Body of pancreas (tissue), 4 donors: ENCODE measurements around the gene TARS3. TPM values are rescaled to one million over a fixed set of nuclear protein-coding genes. Genes with fewer than 3 reads are reported as not detected.
A peak's percentile ranks its signal among the peaks of the same experiment; 100 is the strongest.

Experiments used
- ATAC-seq: fragments of 150-250 bp; one replicate; pipeline ENCODE4 v1.9.1; 2016
- DNase-seq, 4 donors: peaks; one replicate each; pipeline ENCODE4 v3.0.0-alpha.2; 2019
- H3K27ac ChIP-seq, 4 donors: fragments of 200-600 bp; sonication (generic); 1 replicate in 3 of 4; 2 replicates in 1 of 4; pipeline versions ENCODE4 v1.5.1 to v1.6.1; 2016 to 2019; ENCODE audit warnings: mild to moderate bottlenecking in 1 of 4, mixed read lengths in 1 of 4, moderate library complexity in 1 of 4
- H3K27me3 ChIP-seq, 2 donors: fragments of 200-600 bp; sonication (generic); one replicate each; pipeline ENCODE4 v1.6.0; 2016; ENCODE audit warnings: mild to moderate bottlenecking in 1 of 2
- H3K36me3 ChIP-seq, 2 donors: fragments of 200-600 bp; sonication (generic); replicated peaks in 1 of 2; 2 replicates each; pipeline ENCODE4 v1.5.1; 2016; ENCODE audit warnings: low read depth in 2 of 2; ENCODE audit not compliant: insufficient read depth in 1 of 2
- H3K4me1 ChIP-seq: fragments of 200-600 bp; sonication (generic); one replicate; pipeline ENCODE4 v1.6.0; 2016
- H3K4me3 ChIP-seq, 2 donors: fragments of 200-600 bp; sonication (generic); 1 replicate in 1 of 2; 2 replicates in 1 of 2; pipeline ENCODE4 v1.5.1; 2016 to 2019
- H3K9me3 ChIP-seq, 3 donors: fragments of 200-600 bp; sonication (generic); 1 replicate in 2 of 3; 2 replicates in 1 of 3; pipeline ENCODE4 v1.5.1; 2016
- CTCF ChIP-seq, 7 experiments: fragments of 450-650 bp in 4 of 7; fragments of 200-600 bp in 3 of 7; sonication (generic) in 3 of 7; IDR thresholded peaks; one replicate each; pipeline ENCODE4 v1.5.1; 2016 to 2019; ENCODE audit warnings: antibody characterized with exemption in 7 of 7
- POLR2A ChIP-seq, 3 donors: fragments of 450-650 bp; IDR thresholded peaks; one replicate each; pipeline ENCODE4 v1.6.1; 2016; ENCODE audit warnings: antibody characterized with exemption in 3 of 3, mild to moderate bottlenecking in 2 of 3
- WGBS, 2 donors: methylation state at CpG; one replicate each; pipeline ENCODE4 v1.1.5; 2017; 5-methylcytosine and 5-hydroxymethylcytosine counted together
- intact Hi-C: fragments of 100-400 bp; cut with DNase I; formaldehyde crosslinking; loops from one replicate; pipeline ENCODE4 v1.15.1; 2023
- total RNA-seq, 2 donors: library from RNA; depleted of rRNA; stranded (reverse); fragments of >200 nt; gene quantifications; one replicate each; pipeline ENCODE4 v1.1.0, GENCODE V29; 2016

TARS3 gene
- total RNA-seq, 2 donors from 2014 or later = 15.0 to 70.5 TPM

- no peak for TF ChIP-seq CTCF (IDR thresholded peaks at IDR 0.05)
- TF ChIP-seq POLR2A (IDR thresholded peaks at IDR 0.05) = no peak
- H3K4me1 ChIP-seq = peaks cover 33% of the 10 kb centered on the region
- WGBS, 2 donors = 88 to 94% methylated on average over 6 of the region's 6 CpGs
- DNase-seq = no peak
- H3K27me3 ChIP-seq = no peaks in the 10 kb centered on the region
- peaks cover 7 to 24% of the 10 kb centered on the region in 2 donors for H3K36me3 ChIP-seq
- intact Hi-C loops = no loop called here
- H3K27ac ChIP-seq = no peak overlapping the region
- H3K4me3 ChIP-seq = no peak overlapping the region
- no peaks in the 10 kb centered on the region for H3K9me3 ChIP-seq
- no peak for ATAC-seq
Measured at GRCh38 chr15:101648356-101648755, 75.9 kb downstream of the TARS3 start.

GRCh38 chr15:101647251-101647650 is 77.0 kb downstream of the TARS3 start:
- intact Hi-C loops = no loop called here
- ATAC-seq = no peak
- H3K4me1 ChIP-seq = peaks cover 27% of the 10 kb centered on the region
- no peak overlapping the region for H3K4me3 ChIP-seq
- no peak for DNase-seq
- peaks cover 7 to 24% of the 10 kb centered on the region in 2 donors for H3K36me3 ChIP-seq
- H3K27ac ChIP-seq = no peak overlapping the region
- TF ChIP-seq POLR2A (IDR thresholded peaks at IDR 0.05) = no peak
- no peak for TF ChIP-seq CTCF (IDR thresholded peaks at IDR 0.05)
- H3K9me3 ChIP-seq = no peaks in the 10 kb centered on the region
- no peaks in the 10 kb centered on the region for H3K27me3 ChIP-seq
- whole genome bisulfite sequencing, 2 donors = 60 to 78% methylated on average over 3 of the region's 3 CpGs

GRCh38 chr15:101646672-101647071 is 77.6 kb downstream of the TARS3 start:
- Histone ChIP-seq H3K9me3 (no peaks in the 10 kb centered on the region), H3K4me1 (peaks cover 27% of the 10 kb centered on the region), H3K27me3 (no peaks in the 10 kb centered on the region), H3K4me3 (no peak overlapping the region), H3K36me3 (peaks cover 7 to 24% of the 10 kb centered on the region in 2 donors), H3K27ac (no peak overlapping the region)
- WGBS, 2 donors = 39 to 48% methylated on average over 8 of the region's 8 CpGs
- TF ChIP-seq CTCF (IDR thresholded peaks at IDR 0.05) (no peak), POLR2A (IDR thresholded peaks at IDR 0.05) (no peak)
- intact Hi-C loops = no loop called here
- ATAC-seq = no peak
- DNase-seq = no peak

GRCh38 chr15:101642361-101642760 is 81.9 kb downstream of the TARS3 start:
- H3K9me3 ChIP-seq = no peaks in the 10 kb centered on the region
- no peaks in the 10 kb centered on the region for H3K27me3 ChIP-seq
- intact Hi-C loops = loop anchor here (5.0 kb wide), 1 partner anchor 340 kb away; no protein-coding TSS in a partner anchor
- ATAC-seq = no peak
- DNase-seq = no peak
- peak overlapping the region in 1 of 4 donors; percentile 27 for H3K27ac ChIP-seq
- H3K36me3 ChIP-seq = peaks cover 7 to 24% of the 10 kb centered on the region in 2 donors
- TF ChIP-seq CTCF (IDR thresholded peaks at IDR 0.05) (no peak), POLR2A (IDR thresholded peaks at IDR 0.05) (no peak)
- WGBS, 2 donors = 76 to 81% methylated on average over 11 of the region's 11 CpGs
- peaks cover 3% of the 10 kb centered on the region for H3K4me1 ChIP-seq
- no peak overlapping the region for H3K4me3 ChIP-seq

GRCh38 chr15:101641894-101642293 is 82.4 kb downstream of the TARS3 start:
- Histone ChIP-seq H3K36me3 (peaks cover 7 to 24% of the 10 kb centered on the region in 2 donors), H3K27me3 (no peaks in the 10 kb centered on the region), H3K4me3 (no peak overlapping the region), H3K9me3 (no peaks in the 10 kb centered on the region), H3K27ac (peak overlapping the region in 1 of 4 donors; percentile 35), H3K4me1 (peaks cover 3% of the 10 kb centered on the region)
- intact Hi-C loops = loop anchor here (5.0 kb wide), 1 partner anchor 340 kb away; no protein-coding TSS in a partner anchor
- DNase-seq (no peak), ATAC-seq (peak; percentile 12)
- TF ChIP-seq POLR2A (IDR thresholded peaks at IDR 0.05) (no peak), CTCF (IDR thresholded peaks at IDR 0.05) (no peak)
- WGBS, 2 donors = 70 to 71% methylated on average over 1 of the region's 1 CpG
